Epithelial cell of proximal tubule (primary cell): ENCODE data around the gene PFKM. TPM values are rescaled to one million over a fixed set of nuclear protein-coding genes. Genes with fewer than 3 reads are reported as not detected.
"Not testable (repeated sequence)": the region's sequence is repeated elsewhere in the genome, so short reads cannot be mapped to it uniquely, and the experiment has no call there.

ENCODE experiments used
- DNase-seq: peaks from one replicate; pipeline ENCODE4 v3.0.0-alpha.2; 2011; ENCODE audit warnings: low read depth
- H3K4me3 ChIP-seq: 2 replicates; pipeline ENCODE4 v1.5.1; 2011; ENCODE audit warnings: low read depth, mild to moderate bottlenecking, low read length
- total RNA-seq: library from RNA; depleted of rRNA; stranded (reverse); fragments of >200 nt; gene quantifications from 2 replicates; pipeline ENCODE4 v1.2.3, GENCODE V29; 2015
- TF ChIP-seq, protein P1 (sequence below): conservative IDR thresholded peaks from 2 replicates; pipeline ENCODE4 v1.5.1; 2012; ENCODE audit warnings: low read depth, mild to moderate bottlenecking, low read length

Gene PFKM
- total RNA-seq, 1 donor from 2014 or later = 23.9 TPM

DNA sequence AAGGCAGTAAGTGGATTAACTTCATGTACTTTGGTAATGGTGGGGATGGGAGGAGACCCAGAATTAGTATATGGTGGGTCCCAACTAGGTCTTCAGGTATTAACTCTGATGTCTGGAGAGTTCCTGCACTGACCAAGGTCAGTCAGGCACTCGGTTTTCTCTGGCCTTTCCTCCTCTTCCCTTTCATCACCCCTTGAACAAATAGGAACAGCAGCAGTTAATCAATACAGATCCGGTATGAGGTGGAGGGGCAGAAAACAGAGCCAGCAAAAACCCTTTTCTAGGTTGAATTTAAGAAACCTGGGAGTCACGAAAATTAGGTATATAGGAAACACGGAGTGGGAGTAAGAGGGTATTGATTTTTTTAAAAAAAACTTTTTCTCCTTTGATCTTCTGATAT lies 4.0 kb downstream of the PFKM start:
- TF ChIP-seq, protein P1, sequence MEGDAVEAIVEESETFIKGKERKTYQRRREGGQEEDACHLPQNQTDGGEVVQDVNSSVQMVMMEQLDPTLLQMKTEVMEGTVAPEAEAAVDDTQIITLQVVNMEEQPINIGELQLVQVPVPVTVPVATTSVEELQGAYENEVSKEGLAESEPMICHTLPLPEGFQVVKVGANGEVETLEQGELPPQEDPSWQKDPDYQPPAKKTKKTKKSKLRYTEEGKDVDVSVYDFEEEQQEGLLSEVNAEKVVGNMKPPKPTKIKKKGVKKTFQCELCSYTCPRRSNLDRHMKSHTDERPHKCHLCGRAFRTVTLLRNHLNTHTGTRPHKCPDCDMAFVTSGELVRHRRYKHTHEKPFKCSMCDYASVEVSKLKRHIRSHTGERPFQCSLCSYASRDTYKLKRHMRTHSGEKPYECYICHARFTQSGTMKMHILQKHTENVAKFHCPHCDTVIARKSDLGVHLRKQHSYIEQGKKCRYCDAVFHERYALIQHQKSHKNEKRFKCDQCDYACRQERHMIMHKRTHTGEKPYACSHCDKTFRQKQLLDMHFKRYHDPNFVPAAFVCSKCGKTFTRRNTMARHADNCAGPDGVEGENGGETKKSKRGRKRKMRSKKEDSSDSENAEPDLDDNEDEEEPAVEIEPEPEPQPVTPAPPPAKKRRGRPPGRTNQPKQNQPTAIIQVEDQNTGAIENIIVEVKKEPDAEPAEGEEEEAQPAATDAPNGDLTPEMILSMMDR = no peak
- no peak for DNase-seq
- no peak overlapping the region for H3K4me3 ChIP-seq

DNA sequence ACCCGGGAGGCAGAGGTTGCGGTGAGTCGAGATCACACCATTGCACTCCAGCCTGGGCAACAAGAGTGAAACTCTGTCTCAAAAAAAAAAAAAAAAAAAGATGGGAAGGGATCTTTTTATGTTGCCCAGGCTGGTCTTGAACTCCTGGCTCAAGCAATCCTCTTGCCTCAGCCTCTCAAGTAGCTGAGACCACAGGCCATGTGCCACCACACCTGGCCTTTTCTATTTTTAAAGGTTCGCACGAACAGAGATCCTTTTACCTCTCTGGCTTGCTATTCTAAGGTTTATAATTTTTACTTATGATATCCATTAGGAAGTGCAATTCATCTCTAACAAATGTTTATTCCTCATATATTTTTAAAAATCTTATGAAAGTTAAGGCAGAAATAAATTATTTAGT lies 6.4 kb downstream of the PFKM start:
- not testable (repeated sequence) for DNase-seq, H3K4me3 ChIP-seq

DNA sequence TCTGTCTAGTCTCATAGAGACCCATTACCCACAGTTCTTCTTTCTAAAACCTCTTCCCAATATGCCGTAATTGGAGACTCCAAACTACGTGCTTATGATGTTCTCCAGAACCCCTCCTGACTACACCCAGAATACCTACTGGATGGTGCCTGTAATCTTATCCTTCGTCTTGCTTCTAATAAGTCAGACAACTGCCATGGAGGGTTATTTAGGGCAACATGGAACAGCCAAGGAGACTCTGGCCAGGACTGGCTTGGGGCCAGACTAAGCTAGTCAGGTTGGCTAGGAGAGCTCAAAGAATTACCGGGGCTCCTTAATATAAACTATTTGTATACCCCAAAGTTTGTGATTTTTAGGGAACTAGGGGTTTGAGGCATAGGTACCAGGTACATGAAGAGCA lies 6.8 kb downstream of the PFKM start:
- no peak overlapping the region for H3K4me3 ChIP-seq
- TF ChIP-seq, protein P1 = no peak
- DNase-seq = no peak

DNA sequence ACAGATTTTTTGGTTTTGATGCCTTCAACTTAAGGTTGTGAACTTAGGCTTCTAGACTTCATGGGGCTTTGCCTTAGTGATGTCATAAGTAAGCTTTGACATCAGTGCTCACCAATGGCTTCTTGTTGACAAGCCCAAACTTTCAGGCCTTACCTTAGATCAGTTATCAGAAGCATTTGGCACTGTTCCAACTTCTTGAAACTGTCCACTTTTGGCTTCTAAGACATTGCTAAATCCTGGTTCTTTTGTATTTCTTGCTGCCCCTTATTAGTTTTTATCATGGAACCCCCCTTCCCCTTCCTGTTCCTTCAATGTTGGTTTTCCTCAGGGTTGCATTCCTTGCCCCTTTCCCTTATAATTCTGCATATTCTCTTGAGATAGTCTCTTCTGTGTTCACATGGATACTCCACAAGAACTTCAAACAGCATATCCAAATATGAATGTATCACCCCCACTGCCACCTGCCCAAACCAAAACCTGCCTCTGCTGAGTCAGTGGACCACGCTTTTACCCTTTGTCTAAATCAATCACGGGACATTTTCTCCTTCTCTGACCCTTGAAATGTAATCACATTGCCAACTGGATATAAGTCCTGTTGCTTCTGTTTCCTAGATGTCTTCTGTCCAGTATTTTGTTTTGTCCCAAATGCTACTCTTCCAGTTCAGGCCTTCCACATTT lies 7.9 kb downstream of the PFKM start:
- DNase-seq = no peak
- H3K4me3 ChIP-seq = no peak overlapping the region
- TF ChIP-seq, protein P1 = no peak

DNA sequence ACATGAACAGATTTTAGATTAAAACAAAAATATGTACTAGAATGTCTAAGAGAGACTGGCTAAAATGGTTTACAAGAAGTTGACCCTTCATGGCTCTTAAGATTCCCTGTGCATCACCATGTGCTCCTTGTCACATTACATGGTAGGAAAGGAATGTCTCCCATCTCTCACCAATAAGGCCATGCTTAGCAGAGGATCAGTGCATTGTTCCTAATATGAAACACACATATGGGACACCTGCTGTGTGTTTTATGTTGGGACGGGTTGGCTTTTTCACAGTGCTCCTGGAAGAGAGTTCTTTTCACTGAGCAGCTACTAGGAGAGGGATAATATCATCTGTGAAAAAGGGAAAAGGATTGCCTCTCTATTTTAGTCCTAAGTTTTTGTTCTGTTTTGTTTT lies 9.6 kb downstream of the PFKM start:
- no peak for DNase-seq
- TF ChIP-seq, protein P1 = no peak
- H3K4me3 ChIP-seq = no peak overlapping the region

DNA sequence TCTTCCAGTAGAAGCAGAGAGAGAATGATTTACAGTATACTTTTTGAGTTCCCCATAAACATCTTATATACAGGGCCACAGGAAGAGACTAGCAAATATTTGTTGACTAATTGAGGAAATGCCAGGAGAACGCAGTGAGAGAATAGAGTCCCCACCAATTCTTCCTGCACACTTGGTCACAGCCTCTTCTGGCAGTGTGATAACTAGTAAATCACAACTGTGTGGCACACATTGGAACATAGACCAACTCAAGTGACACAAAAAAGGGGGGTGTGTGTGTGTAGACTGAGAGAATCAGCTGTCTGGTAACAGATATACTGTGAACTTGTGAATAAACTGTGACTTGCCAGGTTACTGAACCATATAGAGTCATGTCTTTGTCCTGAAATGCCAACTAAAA lies 10.2 kb downstream of the PFKM start:
- DNase-seq = no peak
- H3K4me3 ChIP-seq = no peak overlapping the region
- TF ChIP-seq, protein P1 = no peak

DNA sequence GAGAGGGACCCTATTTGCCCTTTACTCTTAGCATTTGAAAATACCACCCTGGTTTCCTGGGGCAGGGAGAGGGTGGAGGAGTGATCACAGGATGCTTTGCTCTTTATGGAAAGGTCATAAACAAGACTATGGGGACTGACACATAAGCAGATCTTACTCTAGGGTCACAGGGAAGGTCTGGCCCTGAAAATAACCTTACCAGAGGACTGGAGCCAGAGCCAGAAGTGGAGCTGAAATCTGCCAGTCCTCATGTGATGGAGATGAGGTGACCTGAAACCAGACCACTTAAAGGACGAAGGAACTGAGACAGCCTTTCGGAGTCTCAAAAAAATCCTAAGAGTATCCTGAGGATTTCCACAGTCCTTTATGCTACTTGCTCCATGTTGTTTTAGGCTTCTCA lies 12.4 kb downstream of the PFKM start:
- DNase-seq = no peak
- TF ChIP-seq, protein P1 = no peak

More for the DNA sequence above, 12.4 kb downstream of the PFKM start:
- H3K4me3 ChIP-seq = no peak overlapping the region
